GM12891 (cell line): ENCODE measurements around the gene URI1.

Experiments
- POLR2A ChIP-seq: IDR thresholded peaks from 2 replicates; pipeline ENCODE4 v1.6.1; 2011; ENCODE audit warnings: low read depth, low read length, control low read depth
- POLR2AphosphoS5 ChIP-seq: IDR thresholded peaks from 2 replicates; pipeline ENCODE4 v1.6.1; 2011; ENCODE audit warnings: low read depth, low read length, control low read depth
- POU2F2 ChIP-seq: IDR thresholded peaks from 2 replicates; pipeline ENCODE4 v1.6.1; 2011; ENCODE audit warnings: low read depth, mild to moderate bottlenecking, control low read depth, low read length, moderate library complexity
- TAF1 ChIP-seq: IDR thresholded peaks from 2 replicates; pipeline ENCODE4 v1.6.1; 2011; ENCODE audit warnings: low read depth, low read length, control low read depth

DNA sequence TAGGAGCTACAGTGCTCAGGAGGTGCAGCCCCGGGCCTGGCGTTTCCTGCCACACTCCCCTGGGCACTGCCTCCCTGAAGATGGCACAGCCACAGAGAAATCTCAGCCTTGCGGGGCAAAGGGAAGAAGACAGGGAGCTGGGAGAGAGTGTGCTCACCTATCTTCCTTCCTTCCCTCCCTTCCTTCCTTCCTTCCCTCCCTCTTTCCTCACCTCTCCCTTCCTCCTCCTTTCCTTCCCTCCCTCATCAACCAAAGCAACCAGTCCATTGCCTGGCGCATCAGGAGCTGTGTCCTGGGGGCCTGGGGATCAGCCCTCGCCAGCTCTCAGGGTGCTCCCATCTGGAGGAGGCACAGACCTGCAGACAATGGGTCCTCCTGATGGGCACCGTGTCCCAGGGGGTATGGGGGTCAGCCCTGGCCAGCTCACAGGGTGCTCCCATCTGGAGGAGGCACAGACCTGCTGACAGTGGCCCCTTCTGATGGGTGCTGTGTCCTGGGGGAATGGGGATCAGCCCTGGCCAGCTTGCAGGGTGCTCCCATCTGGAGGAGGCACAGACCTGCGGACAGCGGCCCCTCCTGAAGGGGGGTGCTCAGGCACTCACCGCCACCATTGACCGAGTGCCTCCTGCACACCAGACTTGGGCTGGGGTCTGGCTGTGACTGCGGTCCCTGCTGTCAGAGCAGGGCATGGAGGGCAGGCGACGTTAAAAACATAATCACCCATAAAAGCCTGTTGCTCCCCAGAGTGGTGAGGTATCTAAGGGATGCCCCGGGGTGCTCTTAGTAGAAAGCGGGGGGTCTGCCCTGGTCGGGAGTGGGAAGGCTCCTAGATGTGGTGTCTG, 120.2 kb downstream of the URI1 start:
- no peak for TF ChIP-seq POLR2A
- no peak for TF ChIP-seq POLR2AphosphoS5
- TF ChIP-seq POU2F2 = no peak
- no peak for TF ChIP-seq TAF1
